Right ventricle myocardium inferior (tissue), 1 donor: ENCODE data around the gene MED13. TPM values are rescaled to one million over a fixed set of nuclear protein-coding genes. Genes with fewer than 3 reads are reported as not detected.
"Not testable (repeated sequence)": the region's sequence is repeated elsewhere in the genome, so short reads cannot be mapped to it uniquely, and the experiment has no call there.

Experiments used
- ATAC-seq: fragments of 200-7000 bp; cut with Tn5 transposase; one replicate; pipeline ENCODE4 v1.9.1; 2020; ENCODE audit warnings: mild to moderate bottlenecking, moderate library complexity
- DNase-seq: peaks from one replicate; pipeline ENCODE4 v3.0.0; 2021; ENCODE audit errors: missing footprints
- intact Hi-C: fragments of 100-400 bp; cut with DNase I; formaldehyde crosslinking; loops from one replicate; pipeline ENCODE4 v1.11.0; 2022
- total RNA-seq: library from RNA; stranded (reverse); fragmentation: NEBNext Ultra II Directional; extraction: Animal tissue kit (Norgen Biotek cat#: 25700); gene quantifications from one replicate; pipeline ENCODE4 v1.2.1, GENCODE V29; 2021
- donor health status: DM: no; HTN: yes; CAD: no; lungs with severe emphysema.

The MED13 gene
- total RNA-seq, 1 donor from 2014 or later: 28.3 TPM

- intact Hi-C loops: no loop called here
- ATAC-seq: no peak
- no peak for DNase-seq
Measured at GRCh38 chr17:62017912-62018311, 47.2 kb downstream of the MED13 start.

- no peak for ATAC-seq
- DNase-seq: no peak
- intact Hi-C loops: no loop called here
Measured at GRCh38 chr17:62017496-62017895, 47.6 kb downstream of the MED13 start.

GRCh38 chr17:62014526-62014925 is 50.6 kb downstream of the MED13 start:
- DNase-seq (no peak), ATAC-seq (no peak)
- intact Hi-C loops: no loop called here

- DNase-seq (no peak), ATAC-seq (no peak)
- intact Hi-C loops: no loop called here
Measured at GRCh38 chr17:62009220-62009619, 55.9 kb downstream of the MED13 start.

- intact Hi-C loops: no loop called here
- no peak for DNase-seq
- ATAC-seq: no peak
Measured at GRCh38 chr17:62008294-62008693, 56.8 kb downstream of the MED13 start.

- intact Hi-C loops: no loop called here
- ATAC-seq: no peak
- no peak for DNase-seq
Measured at GRCh38 chr17:62004388-62004787, 60.7 kb downstream of the MED13 start.

- intact Hi-C loops, DNase-seq: not testable (repeated sequence)
Measured at GRCh38 chr17:62003141-62003540, 61.9 kb downstream of the MED13 start.

GRCh38 chr17:62001105-62001504 is 64.0 kb downstream of the MED13 start:
- no peak for DNase-seq
- intact Hi-C loops: no loop called here
- no peak for ATAC-seq

More at GRCh38 chr17:62003141-62003540, 61.9 kb downstream of the MED13 start:
- not testable (repeated sequence) for ATAC-seq

- intact Hi-C loops: no loop called here
- no peak for DNase-seq
- ATAC-seq: no peak
Measured at GRCh38 chr17:62000186-62000585, 64.9 kb downstream of the MED13 start.

- DNase-seq, ATAC-seq: not testable (repeated sequence)
- intact Hi-C loops: loop anchor here (5.0 kb wide), 1 partner anchor 69 kb away; the partner anchor contains the start of gene MED13
Measured at GRCh38 chr17:61998534-61998933, 66.5 kb downstream of the MED13 start.

GRCh38 chr17:61997664-61998063 is 67.4 kb downstream of the MED13 start:
- DNase-seq: no peak
- ATAC-seq: peak; percentile 93
- intact Hi-C loops: loop anchor here (5.0 kb wide), 1 partner anchor 70 kb away; the partner anchor contains the start of gene MED13

GRCh38 chr17:61996916-61997605 is 68.0 kb downstream of the MED13 start:
- intact Hi-C loops: loop anchor here (5.0 kb wide), 1 partner anchor 70 kb away; the partner anchor contains the start of gene MED13
- DNase-seq: no peak
- no peak for ATAC-seq

GRCh38 chr17:61989509-61989908 is 75.6 kb downstream of the MED13 start:
- intact Hi-C loops: no loop called here

GRCh38 chr17:61986898-61987297 is 78.2 kb downstream of the MED13 start:
- intact Hi-C loops: no loop called here
- ATAC-seq (no peak), DNase-seq (no peak)

More at GRCh38 chr17:61989509-61989908, 75.6 kb downstream of the MED13 start:
- ATAC-seq (no peak), DNase-seq (no peak)

- intact Hi-C loops: no loop called here
- ATAC-seq (no peak), DNase-seq (no peak)
Measured at GRCh38 chr17:61984821-61985220, 80.3 kb downstream of the MED13 start.

GRCh38 chr17:61981323-61981722 is 83.8 kb downstream of the MED13 start:
- no peak for ATAC-seq
- intact Hi-C loops: no loop called here
- DNase-seq: no peak

GRCh38 chr17:61980535-61980934 is 84.5 kb downstream of the MED13 start:
- DNase-seq (no peak), ATAC-seq (no peak)
- intact Hi-C loops: no loop called here

- intact Hi-C loops: no loop called here
- DNase-seq (no peak), ATAC-seq (no peak)
Measured at GRCh38 chr17:61974115-61974514, 91.0 kb downstream of the MED13 start.

GRCh38 chr17:61972311-61972710 is 92.8 kb downstream of the MED13 start:
- ATAC-seq: no peak
- no peak for DNase-seq
- intact Hi-C loops: no loop called here

GRCh38 chr17:61970030-61970429 is 95.0 kb downstream of the MED13 start:
- intact Hi-C loops: no loop called here
- no peak for DNase-seq
- ATAC-seq: no peak

- intact Hi-C loops: no loop called here
- ATAC-seq: no peak
- no peak for DNase-seq
Measured at GRCh38 chr17:61968757-61969156, 96.3 kb downstream of the MED13 start.
